HG03558 (cell line): Measurements from ENCODE around the gene AHCYL2.
"Not testable (repeated sequence)": the region's sequence is repeated elsewhere in the genome, so short reads cannot be mapped to it uniquely, and the experiment has no call there.

Experiments
- ATAC-seq: cut with Tn5 transposase; IDR thresholded peaks from one replicate; pipeline ENCODE4 v1.9.1; 2021; ENCODE audit warnings: moderate number of reproducible peaks; ENCODE audit not compliant: unreplicated experiment; ENCODE audit errors: extremely low read depth

The AHCYL2 gene

DNA sequence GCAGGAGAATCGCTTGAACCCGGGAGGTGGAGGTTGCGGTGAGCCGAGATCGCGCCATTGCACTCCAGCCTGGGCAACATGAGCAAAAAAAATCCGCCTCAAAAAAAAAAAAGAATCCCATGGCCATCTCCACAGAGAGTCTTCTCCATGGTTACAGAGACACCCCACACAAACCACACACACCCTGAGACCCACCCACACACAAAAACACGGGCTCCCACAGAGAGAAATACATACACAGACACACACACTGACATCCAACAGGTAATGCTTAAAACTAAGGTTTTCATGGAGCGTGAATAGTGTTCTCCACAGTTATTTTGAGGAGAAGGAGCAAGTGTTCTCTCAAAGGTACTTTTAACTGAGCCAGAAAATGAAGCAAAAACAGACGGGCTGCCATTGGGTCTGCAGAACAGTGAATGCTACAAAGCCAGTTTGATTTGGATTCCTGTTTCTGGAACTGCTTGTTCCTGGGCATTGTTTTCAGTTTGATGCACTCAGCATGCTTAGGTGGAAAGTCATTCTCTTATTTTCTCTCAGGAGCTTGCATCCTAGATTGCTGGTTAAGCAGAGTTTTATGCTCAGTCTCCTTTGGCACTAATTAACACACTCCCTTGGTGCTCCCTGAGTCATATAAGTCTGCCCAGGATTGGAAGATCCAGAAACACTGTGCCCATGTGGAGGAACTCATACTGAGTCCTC, 15.4 kb downstream of the AHCYL2 start:
- ATAC-seq, result no peak

DNA sequence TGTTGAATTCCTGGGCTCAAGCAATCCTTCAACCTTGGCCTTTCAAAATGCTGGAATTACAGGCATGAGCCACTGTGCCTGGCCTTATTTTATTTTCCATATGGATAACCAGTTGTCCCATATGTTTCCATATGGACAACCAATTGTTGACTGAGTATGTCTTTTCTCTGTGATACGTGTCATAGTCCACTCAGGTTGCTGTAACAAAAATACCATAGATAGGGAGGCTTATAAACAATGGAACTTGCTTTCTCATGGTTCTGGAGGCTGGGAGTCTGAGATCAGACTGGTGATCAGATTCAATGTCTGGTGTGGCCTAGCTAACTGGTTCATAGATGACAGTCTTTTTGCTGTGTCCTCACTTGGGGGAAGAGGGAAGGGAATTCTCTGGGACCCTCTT, 19.4 kb downstream of the AHCYL2 start:
- no peak for ATAC-seq

DNA sequence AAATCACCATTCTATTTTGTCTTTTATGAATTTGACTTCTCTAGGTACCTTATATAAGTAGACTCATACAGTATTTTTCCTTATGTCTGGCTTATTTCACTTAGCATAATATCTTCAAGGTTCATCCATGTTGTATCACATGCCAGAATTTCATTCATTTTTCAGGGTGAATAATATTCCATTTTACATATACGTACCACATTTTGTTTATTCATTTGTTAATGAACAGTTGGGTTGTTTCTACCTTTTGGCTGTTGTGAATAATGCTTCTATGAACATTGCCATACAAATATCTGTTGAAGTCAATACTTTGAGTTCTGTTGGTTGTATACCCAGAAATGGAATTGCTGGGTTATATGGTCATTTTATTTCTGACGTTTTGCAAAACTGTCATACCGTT, 20.7 kb downstream of the AHCYL2 start:
- no peak for ATAC-seq

DNA sequence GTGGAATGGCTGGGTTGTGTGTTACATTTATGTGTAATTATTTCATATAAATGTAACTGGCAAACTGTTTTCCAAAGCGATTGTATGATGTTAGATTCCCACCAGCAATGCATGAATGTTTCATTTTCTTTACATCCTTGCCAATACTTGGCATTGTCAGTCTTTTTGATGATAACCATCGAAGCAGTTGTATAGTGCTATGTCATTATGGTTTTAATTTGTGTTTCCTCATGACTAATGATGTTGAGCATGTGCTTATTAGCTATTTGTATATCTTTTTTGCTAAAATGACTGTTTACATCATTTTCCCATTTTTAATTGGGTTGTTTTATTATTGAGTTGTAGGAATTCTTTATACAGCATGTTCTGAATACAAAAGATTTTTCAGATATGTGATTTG, 22.3 kb downstream of the AHCYL2 start:
- ATAC-seq, result no peak

DNA sequence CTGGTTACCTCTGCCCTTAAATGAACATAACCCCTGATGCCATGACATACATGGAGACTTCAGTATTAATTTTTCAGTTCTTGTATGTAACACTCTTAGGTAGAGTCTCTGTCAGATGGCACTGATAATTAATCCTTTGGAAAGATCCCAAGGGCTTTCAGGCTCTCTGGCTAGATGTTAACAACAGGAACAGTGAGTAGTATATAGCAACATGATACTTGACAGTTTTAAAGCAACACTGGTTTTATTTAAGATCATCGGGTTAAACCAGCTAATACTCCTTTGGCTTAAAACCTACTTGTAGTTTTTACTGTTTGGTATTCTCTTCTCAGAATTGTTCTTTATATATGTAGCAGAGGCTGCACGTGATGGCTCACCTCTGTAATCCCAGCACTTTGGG, 27.3 kb downstream of the AHCYL2 start:
- no peak for ATAC-seq

DNA sequence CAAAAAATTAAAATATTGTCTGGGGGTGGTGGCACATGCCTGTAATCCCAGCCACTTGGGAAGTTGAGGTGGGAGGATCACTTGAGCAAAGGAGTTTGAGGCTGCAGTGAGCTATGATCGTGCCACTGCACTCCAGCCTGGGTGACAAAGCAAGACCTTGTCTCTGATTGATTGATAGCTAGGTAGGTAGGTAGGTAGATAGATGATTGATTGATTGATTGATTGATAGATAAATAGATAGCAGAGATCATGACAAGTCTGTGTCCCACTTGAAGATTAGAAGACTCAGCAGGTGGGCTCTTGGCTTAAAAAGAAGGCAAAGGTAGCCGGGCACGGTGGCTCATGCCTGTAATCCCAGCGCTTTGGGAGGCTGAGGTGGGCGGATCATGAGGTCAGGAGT, 27.8 kb downstream of the AHCYL2 start:
- not testable (repeated sequence) for ATAC-seq

DNA sequence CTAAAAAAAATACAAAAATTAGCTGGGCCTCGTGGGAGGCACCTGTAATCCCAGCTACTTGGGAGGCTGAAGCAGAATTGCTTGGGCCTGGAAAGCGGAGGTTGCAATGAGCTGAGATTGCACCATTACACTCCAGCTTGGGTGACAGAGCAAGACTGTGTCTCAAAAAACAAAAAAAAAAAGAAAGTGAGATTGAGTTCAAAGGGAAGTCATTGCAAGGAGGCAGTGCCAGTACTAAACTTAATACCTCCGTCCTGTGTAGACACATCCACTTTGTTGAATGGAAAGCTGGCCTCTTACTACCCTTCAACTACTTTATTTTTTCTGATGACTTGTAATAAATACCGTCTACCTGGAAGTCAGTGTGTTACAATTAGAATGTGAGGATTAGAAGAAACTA, 31.0 kb downstream of the AHCYL2 start:
- no peak for ATAC-seq

DNA sequence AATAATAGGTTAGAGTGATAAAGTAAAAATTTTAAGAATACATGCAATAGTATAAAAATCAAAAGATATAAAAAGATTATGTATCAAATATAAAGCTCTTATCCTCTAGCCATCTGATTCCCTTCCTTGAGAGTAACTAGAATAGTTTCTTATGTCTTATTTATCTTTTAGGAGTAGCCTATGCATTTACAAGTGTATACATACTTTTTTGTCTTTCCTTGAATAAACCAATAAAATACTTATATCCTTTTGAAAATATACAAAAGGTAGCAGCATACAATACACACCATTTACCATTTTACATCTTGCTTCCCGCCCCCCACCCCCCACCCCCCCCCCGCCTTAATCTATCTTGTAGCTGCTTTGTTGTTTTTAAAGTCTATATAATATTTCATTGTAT, 31.4 kb downstream of the AHCYL2 start:
- ATAC-seq, result no peak

DNA sequence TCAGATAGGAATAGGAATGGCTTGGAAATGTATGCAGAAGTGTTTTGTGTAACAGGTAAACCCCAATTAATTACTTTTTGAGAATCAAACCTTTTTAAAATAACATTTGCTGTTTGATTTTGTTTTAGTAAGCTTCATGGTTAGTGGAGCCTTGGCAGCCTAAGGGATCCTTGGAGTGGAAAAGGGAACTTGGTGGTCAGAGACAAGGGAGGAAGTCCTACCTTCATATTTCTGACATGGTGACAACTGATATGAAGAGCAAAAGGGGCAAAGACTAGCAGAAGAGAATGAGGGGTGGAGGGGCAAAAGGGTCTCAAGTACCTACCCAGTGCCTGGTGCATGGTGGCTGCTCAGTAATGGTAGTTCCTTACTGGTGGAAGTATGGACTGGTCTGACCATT, 32.3 kb downstream of the AHCYL2 start:
- no peak for ATAC-seq

DNA sequence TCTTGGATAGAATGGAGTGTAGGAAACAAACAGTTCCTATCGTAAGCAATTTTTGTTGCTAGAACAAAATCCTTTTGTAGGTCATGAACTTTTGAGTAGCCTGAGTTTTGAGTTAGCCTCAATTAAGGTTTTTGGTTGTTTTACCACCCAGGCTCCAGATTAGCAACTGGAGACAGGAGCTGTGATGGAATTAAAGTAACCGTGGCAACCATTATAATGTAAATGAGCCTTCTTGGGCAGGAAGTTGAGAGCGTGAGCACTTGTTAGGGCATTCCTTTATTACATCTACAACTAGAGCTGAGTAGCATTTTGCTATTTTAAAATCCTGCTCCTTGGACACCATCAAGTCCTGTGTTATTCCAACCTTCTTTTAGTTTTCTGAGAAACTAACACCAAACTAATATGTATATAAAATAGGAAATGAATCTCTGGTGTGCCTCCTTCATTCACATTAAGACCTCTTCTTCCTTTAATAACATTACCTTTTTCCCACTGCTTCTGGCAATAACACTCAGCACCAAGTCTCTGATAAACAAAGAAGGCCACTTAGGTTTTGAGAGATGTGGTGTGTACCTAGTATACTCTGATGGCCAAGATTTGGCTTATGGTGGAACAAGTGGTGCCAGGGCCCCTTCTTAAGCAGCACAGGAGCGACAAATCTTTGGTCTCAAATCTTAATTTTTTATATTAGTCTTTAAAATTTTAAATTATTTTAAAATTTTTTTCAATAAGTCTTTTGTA, 34.0 kb downstream of the AHCYL2 start:
- no peak for ATAC-seq

DNA sequence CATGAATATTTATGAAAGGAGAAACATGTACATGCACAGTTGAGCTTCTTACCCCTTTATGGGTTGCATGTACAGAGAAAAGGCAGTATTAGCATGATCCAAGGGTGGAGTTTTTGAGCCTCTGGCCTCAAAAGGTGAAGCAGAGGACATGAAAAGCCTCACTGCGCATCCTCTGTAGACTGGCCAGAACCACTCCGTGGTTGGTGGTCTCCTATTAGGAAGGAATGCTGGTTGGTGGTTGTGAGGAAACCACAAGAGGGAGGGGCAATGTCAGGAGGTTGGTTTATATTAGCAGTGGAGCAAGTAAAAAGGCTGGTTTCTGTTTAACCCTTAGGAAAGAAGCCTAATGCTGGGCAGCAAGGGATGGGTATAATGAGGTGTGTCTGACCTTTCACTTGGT, 37.5 kb downstream of the AHCYL2 start:
- ATAC-seq, result no peak

DNA sequence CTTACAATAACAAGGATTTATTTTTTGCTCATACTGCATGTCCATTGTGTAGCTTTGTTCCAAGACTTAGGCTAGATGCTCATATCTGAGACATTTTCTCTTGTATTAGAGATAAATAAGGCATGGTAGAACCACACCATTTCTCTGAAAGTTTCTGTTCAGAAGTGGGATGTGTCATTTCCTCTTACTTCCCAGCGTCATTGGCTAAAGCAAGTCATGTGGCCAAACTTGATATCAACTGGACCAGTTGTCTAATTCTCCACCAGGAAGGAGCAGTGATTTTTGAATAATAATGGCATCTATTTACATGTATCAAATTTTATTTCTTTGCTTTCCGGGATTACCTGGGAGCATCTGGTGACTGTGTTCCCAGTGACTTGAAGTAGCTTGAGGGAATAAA, 38.3 kb downstream of the AHCYL2 start:
- ATAC-seq, result no peak

DNA sequence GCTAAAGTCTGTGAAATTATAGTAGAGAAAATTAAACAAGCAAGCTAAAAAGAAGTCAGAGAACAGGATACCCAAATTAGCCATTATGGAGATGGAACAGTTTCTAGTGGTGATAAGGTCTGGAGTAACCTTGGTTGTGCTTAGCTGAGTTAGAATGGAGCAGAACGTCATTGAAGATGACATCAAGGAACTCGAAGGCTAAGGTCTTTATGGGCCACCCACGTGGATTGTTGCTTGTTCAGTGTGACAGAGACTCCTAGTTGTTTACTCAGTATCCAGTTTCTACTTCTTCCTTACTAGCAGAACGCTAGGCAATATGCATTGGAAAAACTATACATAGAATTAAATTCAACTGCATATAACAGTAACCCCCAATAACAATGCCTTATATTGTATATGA, 39.7 kb downstream of the AHCYL2 start:
- no peak for ATAC-seq

DNA sequence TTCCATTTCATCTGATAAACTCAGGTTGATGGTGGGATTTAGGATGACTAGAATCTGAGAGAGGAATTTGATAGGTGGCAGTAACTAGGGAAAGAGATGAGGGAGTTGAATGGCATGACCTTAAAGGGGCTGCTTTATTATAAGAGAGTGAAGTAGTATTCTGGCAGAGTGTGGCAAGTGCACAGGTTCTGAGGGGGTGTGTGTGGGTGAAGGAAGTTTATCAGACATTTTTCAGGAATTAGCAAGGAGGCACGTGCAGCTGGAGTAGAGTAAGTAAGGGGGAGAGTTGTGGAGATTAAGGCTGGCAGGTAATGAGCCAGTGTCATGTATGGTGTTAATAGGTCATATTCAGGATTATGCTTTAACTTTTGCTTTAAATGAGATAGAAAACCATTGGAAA, 40.5 kb downstream of the AHCYL2 start:
- no peak for ATAC-seq

DNA sequence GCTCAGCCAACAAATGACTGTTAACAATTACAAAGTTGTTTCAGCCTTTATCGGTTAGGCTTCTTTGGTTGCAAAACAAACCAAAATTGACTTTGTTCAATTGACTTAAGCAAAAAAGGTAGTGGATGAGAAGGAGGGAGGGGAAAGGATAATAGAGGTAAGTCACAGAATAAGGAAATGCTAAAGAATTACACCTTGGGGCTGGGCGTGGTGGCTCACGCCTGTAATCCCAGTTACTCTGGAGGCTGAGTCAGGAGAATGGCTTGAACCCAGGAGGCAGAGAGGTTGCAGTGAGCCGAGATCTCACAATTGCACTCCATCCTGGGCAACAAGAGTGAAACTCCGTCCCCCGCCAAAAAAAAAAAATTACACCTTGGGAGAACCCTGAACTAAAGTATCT, 41.4 kb downstream of the AHCYL2 start:
- ATAC-seq, result no peak

DNA sequence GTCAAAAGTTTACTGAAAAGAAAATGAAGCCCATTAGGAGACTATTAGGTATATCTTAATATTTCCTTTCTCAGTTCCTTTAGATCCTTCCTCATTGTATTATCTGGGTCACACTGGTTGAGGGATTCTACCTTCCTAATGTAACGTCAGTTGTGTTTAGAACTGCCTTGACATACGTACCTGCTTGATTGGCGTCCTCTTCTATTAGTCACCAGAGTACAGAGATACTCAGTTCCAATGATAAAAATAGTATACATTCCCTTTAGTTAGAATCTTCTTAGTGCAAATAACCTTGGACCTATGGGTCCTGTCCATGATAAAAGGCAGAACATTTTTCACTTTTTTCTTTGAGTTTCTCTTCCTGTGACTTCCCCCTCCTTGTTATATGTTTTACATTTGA, 45.2 kb downstream of the AHCYL2 start:
- ATAC-seq, result no peak

DNA sequence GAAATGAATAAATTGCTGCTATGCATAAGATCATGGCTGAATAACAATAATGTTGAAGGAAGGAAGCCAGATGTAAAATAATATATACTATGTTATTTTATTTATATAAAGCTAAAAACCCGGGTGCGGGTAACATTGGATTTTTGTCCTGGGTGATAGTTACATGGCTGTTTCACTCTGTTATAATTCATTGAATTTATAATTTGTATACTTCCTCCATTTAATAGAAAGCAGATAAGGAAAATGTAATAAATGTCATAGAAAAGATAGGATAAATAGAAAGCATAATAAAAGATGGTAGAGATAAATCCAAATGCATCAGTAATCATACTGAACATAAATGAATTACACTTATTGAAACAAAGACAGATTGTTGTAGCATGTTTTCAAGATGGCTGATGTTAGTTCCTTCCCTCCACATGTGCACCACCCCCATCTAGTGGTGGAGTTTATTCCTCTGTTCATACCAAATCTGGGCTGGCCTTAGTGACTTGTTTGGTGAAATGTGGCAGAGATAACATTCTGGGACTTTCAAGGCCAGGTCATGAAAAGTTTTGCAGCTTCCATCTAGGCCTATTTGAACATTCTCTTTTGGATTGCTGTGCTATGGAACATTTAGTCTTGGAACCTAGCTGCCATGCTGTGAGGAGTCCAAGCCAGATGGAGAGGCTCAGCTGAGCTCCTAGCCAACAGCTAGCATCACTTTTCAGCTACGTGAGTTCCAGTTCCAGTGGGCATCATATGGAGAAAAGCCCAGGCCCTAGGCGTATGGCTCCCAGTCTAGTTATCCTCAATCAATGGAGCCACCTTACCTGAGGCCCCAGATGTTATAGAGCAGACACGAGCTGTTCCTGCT, 46.9 kb downstream of the AHCYL2 start:
- no peak for ATAC-seq

DNA sequence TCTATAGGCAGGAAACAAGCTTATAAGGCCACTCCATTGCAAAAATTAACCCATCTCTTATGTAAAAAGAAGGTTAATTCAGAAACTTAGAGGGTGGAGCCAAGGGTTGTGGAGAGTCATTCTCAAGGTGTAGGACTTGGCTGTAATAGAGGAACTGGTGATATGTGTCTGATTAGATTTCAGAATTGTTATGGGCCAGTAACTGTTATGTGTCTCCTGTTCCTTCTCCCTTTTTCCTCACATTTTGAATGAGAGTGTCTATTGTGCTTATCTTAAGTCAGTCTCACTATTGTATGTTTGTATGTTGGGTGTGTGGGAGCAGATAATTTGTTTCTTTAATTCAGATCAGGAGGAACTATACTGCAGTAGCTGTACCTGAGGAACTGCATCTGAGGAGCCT, 49.1 kb downstream of the AHCYL2 start:
- ATAC-seq, result no peak

DNA sequence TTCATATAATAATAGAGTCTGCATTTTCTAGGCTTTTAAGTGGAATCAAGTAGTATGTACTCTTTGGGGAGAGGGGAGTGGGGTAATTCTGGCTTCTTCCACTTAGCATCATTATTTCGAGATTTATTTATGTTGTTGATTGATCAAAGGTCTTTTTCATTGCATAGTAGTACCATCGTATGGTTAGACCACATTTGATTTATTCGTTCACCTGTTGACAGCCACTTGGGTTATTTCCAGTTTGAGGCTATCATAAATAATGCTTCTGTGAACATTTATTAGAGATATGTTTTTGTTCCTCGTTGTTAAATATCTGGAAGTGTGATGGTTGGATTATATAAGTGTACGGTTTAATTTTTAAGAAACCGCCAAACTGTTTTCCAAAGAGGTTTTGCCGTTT, 52.8 kb downstream of the AHCYL2 start:
- no peak for ATAC-seq

DNA sequence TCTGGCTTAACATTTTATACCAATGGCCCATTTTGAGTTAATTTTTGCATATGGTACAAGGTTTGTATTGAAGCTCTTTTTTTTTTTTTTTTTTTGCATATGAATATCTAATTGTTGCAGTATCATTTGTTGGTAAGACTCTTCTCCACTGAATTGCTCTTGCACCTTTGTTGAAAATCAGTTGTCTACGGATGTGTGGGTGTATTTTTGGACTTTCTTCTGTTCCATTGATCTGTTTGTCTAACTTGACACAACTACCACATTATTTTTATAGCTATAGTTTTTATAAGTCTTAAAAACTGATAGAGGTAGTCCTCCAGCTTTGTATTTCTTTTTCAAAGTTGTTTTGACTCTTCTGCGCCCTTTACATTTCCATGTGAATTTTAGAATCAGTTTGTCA, 53.9 kb downstream of the AHCYL2 start:
- no peak for ATAC-seq

DNA sequence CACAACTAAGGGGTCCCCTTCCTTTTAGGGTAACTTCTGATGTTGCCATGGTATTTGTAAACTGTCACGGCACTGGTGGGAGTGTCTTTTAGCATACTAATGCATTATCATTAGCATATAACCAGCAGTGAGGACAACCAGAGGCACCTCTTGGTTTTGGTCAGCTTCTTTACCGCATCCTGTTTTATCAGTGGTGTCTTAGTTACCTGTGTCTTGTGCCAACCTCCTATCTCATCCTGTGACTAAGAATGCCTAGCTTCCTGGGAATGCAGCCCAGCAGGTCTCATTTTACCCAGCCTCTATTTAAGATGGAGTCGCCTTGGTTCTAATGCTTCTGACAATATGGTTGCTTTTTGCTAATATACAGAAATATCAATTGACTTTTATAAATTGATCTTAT, 54.9 kb downstream of the AHCYL2 start:
- ATAC-seq, result no peak
